GM19324 (cell line): ENCODE measurements around the gene NIPBL.
"Not testable (repeated sequence)": the region's sequence is repeated elsewhere in the genome, so short reads cannot be mapped to it uniquely, and the experiment has no call there.

ENCODE experiments used
- ATAC-seq: cut with Tn5 transposase; IDR thresholded peaks from one replicate; pipeline ENCODE4 v1.9.1; 2021; ENCODE audit warnings: mild to moderate bottlenecking, moderate library complexity; ENCODE audit not compliant: unreplicated experiment, low FRiP score

NIPBL gene

GRCh38 chr5:36877667-36878391 lies 1.3 kb downstream of the NIPBL start:
- no peak for ATAC-seq

- no peak for ATAC-seq
These were observed 2.0 kb downstream of the NIPBL start for GRCh38 chr5:36878392-36879082.

- no peak for ATAC-seq
These were observed 2.9 kb downstream of the NIPBL start for GRCh38 chr5:36879274-36880033.

DNA sequence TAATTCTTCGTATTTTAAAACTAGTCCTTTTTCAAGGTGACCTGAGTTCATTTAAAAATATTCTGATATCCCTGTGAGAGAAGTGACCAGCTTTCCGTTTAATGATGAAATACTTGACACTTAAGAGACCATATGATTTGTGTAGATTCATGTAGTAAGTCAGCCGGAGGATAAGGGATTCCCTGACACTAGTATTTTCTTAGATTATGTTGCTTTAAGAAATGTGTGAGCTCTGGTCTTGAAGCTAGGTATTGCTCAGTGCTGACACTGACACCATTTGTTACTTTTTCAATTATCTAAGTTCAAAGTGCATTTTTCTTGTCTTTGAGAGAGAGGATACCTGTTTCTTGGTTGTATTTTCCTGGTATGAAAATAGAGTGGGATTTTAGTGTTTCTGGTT lies 4.2 kb downstream of the NIPBL start:
- ATAC-seq = no peak

- no peak for ATAC-seq
These were observed 4.7 kb downstream of the NIPBL start for GRCh38 chr5:36881304-36881703.

- ATAC-seq = no peak
These were observed 5.2 kb downstream of the NIPBL start for GRCh38 chr5:36881807-36882206.

DNA sequence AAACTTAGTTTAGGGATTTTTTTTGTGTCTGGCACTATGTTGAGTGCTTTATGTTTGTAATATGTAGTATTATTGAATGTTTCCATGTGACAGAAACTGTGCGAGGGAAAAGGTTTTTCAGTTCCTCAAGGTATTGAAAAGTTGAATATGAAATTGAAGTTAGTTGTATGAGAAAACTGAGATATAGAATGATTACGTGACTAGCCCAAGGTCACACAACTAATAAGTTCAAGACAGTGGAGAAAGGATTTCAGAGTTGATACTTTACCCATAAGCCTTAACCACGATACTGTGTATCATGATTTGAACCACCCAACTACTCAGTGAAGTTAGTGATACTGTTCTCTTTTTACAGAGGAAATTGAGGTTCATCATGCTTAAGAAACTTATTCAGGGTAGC lies 5.7 kb downstream of the NIPBL start:
- ATAC-seq = no peak

DNA sequence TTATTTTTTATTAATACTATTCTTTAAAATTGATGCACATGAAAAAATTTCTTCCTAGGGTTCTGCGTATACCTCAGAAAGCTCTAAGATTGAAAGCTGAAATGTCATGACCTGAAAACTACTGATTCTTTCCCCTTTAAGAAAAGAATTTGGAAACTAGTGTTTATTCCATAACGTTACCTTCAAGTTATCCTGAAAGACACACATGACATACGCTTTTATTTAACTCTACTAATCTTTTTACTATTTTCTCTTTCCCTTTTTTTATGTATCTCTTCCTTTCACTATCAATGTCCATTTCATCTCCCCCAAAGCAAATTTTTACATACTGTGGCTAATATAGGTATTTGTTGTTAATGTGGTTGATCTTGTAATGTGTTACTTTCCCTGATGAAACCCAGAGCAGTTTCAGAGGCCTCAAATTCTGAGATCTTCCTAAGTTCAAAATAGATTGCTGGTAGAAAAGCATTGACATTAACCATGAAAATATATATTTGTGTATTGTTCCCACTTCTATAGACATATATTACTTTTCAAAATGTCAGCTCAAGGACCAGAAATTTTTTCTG lies 7.4 kb downstream of the NIPBL start:
- no peak for ATAC-seq

GRCh38 chr5:36885149-36885548 lies 8.6 kb downstream of the NIPBL start:
- ATAC-seq = no peak

DNA sequence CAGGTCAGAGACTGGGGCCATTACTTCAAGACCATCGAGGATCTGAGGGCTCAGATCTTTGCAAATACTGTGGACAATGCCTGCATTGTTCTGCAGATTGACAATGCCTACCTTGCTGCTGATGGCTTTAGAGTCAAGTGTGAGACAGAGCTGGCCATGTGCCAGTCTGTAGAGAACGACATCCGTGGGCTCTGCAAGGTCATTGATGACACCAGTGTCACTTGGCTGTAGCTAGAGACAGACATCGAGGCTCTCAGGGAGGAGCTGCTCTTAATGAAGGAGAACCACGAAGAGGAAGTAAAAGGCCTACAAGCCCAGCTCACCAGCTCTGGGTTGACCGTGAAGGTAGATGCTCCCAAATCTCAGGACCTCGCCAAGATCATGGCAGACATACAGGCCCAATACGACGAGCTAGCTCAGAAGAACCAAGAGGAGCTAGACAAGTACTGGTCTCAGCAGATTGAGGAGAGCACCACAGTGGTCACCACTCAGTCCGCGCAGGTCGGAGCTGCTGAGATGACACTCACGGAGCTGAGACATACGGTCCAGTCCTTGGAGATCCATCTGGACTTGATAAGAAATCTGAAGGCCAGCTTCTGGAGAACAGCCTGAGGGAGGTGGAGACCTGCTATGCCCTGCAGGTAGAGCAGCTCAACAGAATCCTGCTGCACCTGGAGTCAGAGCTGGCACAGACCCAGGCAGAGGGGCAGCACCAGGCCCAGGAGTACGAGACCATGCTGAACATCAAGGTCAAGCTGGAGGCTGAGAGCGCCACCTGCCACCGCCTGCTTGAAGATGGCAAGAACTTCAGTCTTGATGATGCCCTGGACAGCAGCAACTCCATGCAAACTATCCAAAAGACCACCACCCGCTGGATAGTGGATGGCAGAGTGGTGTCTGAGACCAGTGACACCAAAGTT lies 9.3 kb downstream of the NIPBL start:
- ATAC-seq = no peak

DNA sequence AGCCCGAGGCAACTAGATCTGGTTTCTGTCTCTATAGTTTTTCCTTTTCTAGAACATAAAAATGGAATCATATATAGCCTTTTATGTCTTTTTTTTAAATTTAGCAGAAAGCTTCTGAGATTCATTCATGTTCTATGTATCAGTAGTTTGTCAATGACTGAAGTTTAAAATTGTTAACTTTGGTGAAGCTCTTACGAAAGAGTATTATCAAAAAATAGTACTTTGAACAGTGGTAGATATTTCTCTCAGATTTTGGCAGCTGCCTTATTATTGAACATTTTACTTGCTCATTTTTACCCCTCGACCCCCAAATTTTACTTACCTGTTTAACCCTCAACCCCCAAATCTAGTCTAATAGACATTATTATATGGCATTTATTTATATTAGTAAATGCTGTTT lies 10.2 kb downstream of the NIPBL start:
- ATAC-seq = no peak

GRCh38 chr5:36887532-36887931 lies 11.0 kb downstream of the NIPBL start:
- no peak for ATAC-seq

- no peak for ATAC-seq
These were observed 11.7 kb downstream of the NIPBL start for GRCh38 chr5:36888303-36888702.

DNA sequence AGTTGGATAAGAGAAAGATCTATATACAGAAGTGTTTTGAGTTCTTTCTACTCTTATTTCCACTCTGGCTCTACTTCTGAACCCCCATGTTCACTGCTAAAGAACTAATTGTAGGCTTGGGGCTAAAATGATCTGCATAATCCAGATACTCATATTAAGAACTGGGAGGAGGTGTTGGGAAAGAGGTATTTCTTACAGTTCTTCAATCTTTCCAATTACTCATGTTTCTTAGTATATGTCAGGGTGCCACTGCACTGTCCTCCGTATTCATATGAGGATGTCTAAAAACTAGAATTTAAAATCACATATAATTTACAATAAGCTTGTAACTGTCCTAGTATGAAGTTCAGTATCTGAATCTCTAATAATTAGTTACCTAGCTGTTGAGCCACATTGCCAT lies 12.7 kb downstream of the NIPBL start:
- no peak for ATAC-seq

DNA sequence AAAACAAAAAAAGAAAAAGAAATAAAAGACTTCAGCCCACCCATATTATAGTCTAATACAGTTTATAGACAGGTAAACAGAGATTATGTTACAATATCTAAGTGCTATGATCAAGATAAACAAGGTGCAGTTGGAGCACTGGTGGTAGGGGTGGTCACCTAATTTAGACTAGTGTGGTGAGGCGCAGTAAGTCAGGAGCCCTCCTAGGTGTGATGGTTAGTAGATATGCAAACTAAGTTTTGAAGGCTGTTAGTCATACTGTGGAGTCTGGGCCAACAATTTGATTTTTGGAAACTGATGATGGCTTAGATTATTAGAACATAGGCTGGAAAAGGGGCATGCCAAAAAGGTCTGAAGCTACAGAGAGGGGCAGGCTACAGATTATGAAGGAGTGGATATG lies 14.7 kb downstream of the NIPBL start:
- no peak for ATAC-seq

DNA sequence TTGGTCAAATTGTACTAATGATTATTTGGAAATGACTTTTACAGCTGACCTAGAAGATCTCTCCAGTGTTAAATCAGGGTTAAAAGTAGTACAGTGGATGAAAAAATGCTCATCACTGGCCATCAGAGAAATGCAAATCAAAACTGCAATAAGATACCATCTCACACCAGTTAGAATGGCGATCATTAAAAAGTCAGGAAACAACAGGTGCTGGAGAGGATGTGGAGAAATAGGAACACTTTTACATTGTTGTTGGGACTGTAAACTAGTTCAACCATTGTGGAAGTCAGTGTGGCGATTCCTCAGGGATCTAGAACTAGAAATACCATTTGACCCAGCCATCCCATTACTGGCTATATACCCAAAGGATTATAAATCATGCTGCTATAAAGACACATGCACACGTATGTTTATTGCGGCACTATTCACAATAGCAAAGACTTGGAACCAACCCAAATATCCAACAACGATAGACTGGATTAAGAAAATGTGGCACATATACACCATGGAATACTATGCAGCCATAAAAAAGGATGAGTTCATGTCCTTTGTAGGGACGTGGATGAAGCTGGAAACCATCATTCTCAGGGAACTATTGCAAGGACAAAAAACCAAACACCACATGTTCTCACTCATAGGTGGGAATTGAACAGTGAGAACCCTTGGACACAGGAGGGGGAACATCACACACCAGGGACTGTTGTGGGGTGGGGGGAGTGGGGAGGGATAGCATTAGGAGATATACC lies 15.7 kb downstream of the NIPBL start:
- ATAC-seq = not testable (repeated sequence)

GRCh38 chr5:36894954-36895353 lies 18.4 kb downstream of the NIPBL start:
- ATAC-seq = no peak

GRCh38 chr5:36896476-36896875 lies 19.9 kb downstream of the NIPBL start:
- no peak for ATAC-seq

DNA sequence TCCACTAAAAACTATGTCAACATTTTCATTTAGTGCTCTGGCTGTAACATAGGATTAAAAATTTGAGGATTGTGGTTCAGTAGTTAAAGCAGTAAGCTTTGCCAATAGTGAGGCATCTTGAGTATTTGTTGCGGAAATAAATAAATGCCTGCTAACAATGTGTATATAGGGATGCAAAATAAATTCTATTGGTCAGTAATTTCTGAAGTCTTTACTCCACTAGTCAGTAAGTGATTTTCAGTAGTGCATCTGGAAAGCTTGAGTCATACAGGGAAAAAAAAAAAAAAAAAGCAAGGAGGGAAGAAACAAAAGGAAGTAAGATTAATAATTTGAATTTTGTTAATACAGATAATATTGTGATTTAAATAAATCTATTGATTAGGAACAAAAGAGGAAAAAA lies 21.0 kb downstream of the NIPBL start:
- ATAC-seq = no peak
